CD4-positive, alpha-beta T cell treated with Interleukin-12 subunit alpha and Interleukin-12 subunit beta, for 1 hour (primary cell): ENCODE measurements around the gene CENPU.
"Not testable (repeated sequence)": the region's sequence is repeated elsewhere in the genome, so short reads cannot be mapped to it uniquely, and the experiment has no call there.

Experiments
- DNase-seq: peaks from one replicate; pipeline ENCODE4 v3.0.0-alpha.2; 2020

The CENPU gene

DNA sequence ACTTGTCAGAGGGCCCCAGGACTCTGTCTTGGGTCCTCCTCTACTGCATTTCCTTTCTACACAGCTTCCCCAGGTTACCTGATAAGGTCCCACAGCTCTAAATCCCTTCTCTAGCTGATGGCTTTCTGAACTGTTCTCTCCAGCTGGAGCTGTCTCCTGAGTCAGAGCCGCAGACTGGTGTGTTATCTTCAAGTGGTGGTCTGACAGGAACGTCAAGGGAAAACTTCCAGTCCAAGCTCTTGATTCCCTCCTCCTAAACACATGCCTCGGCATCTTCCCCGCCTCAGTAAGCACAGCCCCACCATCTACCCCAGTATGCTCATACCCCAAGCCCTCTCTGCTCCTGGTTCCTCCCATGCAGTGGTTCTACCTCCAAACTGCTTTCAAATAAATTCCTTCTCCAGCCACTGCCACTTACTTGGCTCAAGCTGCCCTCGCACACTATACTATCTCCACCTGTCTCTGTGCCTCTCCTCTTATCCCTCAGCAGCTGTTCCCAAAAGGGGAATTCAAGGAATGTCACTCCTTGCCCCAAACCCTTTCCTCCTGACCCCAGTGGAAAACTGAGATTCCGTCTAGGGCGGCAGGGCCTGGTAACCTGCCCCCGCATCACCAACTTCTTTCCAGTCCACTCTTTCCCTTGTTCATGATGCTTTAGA, 17.2 kb upstream of the CENPU start:
- no peak for DNase-seq

DNA sequence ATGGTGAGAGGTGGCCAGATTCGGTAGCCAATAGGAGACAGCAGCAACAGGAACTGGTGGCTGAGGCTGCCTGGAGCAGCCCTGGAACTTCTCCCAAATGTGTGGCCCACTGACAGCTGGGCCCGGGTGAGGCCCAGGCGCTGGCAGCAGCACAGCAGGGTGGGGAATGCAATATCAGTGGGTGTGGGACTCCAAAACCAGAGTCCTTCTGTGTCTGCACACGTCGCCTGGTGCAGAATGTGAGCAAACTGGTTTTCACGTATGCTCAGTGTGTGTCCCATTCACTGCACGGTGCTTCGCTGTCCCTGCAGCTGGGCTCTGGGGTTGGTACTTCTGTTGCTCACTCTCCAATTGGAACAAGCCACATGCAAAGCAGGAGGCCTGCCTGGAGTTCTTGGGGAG, 14.4 kb upstream of the CENPU start:
- DNase-seq = no peak

DNA sequence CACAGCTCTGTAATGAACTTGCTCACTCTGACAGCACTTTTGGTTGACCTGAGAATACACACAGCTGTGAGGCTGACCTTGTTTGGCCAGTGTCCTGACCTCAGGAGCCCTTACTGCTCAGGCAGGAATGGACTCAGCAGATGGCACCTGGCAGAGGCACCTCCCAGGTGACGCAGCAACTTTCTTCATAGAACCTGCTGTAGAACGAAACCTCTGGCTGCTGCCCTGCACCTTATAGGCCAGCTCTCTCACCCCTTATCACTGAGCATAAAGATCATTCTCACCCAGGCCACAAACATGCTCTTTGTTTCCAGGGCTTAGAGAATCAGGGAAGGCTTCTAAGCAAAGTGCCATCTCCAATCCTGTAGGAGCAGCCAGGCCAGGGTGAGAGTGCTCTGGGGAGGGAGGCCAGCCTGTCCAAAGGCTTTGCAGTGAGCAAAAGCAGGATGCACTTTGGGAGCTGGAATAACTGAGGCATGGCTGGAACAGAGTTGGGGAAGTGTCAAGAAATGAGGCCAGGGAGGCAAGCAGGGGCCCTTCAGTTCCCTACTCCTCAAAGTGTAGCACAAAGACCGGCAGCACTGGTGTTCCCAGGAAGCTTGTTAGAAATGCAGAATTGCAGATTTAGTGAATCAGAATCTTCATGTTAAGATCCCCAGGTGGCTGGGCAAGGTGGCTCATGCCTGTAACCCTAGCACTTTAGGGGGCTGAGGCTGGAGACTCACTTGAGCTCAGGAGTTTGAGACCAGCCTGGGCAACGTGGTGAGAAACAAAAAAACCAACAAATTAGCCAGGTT, 13.3 kb upstream of the CENPU start:
- no peak for DNase-seq

DNA sequence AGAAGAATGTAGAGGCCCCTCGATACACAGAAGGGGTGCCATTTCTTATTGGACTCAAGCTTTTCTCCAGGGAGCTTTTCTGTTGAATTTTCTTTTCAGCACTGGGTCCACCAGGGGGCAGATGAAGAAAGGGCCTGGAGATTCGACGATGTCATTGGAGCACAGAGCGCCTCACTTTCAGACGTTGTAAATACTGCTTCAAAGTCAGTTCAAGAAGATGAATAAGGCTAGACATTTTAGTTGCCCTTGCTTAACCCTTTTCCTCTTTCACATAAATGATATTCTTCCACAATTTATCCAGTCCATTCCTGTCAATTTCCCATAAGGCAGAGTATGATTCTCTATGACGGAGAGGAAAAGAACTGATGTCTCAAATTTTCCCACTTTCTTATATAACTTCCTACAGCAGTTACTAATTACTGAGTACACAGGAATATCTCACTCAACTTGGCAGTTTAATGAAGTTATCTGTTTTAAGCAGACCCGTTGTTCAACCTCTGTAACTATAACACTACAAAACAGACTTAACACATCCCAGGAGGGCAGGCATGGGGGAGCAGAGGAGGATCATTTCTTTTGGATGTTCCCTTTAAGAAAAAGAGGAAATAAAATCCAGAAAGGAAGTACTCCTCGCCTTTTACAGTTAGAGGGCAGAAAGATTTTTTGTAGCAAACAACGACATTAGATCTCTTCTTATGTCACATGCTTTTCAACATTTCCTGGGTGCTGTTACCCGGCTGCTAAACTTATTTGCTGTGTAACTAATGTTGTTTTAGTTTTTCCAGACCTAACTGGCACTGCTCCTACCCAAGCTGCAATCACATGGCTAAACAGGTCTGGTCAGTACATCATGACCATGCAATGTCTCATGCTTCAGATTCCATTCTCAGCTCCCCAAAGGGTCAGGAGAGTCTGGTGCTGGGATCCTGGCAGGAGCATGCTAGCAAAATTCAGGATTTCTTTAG, 12.2 kb upstream of the CENPU start:
- peak; percentile 70 for DNase-seq

DNA sequence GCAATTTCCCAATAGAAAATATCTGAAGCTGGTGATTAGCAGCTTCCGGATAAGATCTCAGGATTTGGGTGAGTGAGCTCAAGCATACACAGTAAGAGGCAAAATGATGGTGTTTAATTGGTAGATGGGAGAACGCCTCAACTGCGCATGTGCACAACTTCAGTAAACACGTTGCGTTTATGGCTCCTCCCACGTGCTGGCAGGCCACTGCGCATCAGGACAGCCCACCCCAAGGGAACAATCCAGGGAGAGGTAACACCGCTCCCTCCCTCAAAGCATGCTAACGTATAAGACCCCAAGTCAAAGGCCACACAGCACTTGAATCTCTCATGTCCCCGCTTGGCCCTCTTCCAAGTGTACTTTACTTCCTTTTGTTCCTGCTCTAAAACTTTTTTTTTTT, 10.3 kb upstream of the CENPU start:
- no peak for DNase-seq

DNA sequence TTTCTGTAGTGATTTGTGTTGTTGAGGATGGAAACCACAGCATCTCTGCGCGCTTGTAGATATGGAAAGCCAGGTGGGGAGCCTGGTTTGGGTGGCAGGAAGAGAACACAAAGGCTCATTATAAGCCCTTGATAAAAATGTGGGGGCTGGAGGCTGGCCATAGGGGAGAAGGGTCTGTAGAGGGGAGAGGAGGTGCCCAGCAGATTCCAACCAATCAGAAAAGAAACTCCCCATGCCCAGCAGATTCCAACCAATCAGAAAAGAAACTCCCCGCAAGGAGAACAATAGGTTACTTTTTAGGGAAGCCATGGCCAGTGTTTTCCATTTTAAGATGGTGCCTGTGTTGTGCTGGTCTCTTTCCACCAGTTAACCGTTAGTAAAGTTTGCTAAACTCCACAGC, 9.8 kb upstream of the CENPU start:
- no peak for DNase-seq

DNA sequence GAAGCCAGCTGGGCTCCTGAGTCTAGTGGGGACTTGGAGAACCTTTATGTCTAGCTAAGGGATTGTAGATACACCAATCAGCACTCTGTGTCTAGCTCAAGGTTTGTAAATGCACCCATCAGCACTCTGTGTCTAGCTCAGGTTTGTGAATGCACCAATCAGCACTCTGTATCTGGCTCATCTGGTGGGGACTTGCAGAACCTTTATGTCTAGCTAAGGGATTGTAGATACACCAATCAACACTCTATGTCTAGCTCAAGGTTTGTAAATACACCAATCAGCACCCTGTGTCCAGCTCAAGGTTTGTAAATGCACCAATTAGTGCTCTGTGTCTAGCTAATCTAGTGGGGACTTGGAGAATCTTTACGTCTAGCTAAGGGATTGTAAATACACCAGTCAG, 7.8 kb upstream of the CENPU start:
- not testable (repeated sequence) for DNase-seq

DNA sequence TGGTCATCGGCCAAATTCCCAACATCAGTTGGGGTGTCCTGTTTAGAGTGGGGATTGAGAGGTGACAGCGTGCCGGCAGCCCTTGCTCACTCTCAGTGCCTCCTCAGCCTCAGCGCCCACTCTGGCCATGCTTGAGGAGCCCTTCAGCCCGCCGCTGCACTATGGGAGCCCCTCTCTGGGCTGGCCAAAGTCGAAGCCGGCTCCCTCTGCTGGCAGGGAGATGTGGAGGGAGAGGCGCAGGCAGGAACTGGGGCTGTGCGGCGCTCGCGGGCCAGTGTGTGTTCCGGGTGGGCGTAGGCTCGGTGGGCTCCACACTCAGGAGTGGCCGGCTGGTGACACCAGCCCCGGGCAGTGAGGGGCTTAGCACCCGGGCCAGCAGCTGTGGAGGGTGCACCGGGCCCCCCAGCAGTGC, 7.1 kb upstream of the CENPU start:
- DNase-seq = no peak

DNA sequence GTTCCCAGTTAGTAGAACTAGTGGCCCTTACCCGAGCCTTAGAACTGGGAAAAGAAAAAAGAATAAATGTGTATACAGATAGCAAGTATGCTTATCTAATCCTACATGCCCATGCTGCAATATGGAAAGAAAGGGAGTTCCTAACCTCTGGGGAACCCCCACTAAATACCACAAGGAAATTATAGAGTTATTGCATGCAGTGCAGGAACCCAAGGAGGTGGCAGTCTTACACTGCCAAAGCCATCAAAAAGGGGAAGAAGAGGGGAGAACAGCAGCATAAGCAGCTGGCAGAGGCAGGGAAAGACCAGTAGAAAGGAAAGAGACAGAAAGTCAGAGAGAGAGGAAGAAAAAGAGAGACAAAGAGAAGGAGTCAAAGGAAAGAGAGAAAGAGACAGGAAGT, 5.7 kb upstream of the CENPU start:
- DNase-seq = not testable (repeated sequence)

DNA sequence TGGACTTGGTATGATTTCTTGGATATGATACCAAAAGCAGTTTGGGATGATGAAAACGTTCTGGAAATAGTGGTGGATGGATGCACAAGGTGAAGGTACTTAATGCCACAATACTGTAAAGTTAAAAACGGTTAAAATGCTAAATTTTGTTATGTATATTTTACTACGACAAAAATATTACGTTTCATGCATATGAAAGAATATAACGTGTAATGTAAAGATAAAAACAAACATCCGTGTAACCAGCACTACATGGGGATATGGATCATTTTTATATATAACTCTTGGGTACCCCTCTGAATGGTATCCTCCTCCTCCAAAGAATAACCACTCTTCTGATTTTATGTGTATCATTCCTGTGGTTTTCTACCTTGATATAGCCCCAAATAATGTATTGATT, 862 bp upstream of the CENPU start:
- DNase-seq = no peak

DNA sequence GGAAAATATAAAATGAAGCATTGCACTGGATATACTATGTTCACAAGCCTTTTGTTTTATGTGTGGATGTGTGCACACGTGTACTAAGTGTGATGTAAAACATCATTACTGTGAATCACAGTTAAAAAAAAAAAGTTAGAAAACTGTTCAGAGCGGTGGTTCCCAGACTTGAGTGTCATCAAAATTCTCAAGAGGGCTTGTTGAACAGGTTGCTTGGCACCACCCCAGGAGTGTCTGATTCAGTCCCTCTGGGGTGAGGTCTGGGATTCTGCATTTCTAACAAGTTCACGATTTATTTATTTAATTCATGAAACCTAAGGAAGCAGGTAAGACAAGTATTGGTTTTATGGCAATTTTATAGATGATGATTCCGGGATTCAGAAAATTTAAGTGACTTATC, 1.8 kb downstream of the CENPU start:
- no peak for DNase-seq

DNA sequence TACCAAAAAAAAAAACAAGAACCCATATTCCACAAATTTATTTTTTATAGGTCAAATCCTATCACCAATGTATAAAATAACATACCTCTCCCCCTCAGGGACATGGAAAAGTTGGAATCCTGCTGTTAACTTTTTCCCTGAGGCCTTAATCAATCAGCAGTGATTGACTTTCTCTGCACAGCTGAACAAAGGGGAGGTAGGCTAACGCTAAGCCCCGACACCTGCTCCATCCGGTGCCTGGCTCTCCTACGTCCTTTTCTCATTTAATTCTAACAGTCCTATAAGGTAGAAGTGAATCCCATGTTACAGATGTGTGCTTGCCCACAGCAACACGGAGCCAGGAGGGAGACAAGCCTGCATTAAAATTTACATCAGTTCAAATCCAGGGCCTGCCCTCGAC, 2.8 kb downstream of the CENPU start:
- no peak for DNase-seq

DNA sequence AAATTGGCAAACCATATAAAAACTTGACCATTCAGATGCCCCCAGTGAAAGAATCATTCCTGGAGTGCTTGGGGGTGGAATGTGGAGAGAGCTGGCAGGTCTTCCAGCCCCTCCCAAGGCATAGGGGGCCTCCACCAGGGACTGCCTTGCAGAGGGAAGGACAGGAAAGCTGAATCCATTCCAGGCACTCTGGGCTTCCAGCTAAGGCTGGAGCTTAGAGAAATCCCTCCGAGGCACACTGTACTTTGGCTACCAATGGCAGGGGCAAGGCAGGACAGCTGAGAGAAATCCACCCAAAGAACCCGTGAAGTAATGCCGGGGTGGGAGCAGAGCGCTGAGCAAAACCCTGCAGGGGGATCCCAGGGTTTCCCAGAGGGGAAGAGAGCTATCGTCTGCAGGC, 4.0 kb downstream of the CENPU start:
- no peak for DNase-seq

DNA sequence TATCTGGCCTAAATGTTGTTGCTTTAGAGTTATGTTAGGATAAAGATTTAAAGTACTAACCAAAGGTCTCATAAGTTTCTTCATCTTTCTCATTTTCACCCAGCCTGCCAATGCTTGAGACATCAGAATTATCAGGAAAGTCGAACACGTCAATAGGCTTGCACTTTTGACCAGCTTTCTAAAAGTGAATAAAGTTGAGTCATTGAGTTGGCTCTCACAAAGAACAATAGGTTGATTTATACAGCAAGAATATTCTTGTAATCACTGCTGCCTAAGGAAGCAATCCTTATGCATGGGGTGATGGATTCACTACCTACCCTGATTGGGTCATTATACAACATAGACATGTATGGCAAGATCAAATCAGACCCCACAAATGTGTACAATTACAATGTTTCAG, 5.0 kb downstream of the CENPU start:
- no peak for DNase-seq

DNA sequence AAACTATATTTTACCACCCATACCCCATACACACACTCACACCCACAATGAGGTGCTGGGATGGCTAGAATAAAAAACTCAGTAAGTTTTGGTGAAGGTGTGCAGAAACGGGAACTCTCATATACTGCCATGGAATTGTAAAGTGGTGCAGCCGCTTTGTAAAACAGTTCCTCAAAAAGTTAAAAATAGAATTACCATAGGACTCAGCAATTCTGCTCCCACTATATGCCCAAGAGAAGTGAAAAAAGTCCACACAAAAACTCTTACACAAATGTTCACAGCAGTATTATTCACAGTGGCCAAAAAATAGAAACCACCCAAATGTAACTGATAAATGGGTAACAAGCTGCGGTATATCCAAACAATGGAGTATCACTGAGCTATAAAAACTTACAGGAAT, 6.5 kb downstream of the CENPU start:
- DNase-seq = no peak

DNA sequence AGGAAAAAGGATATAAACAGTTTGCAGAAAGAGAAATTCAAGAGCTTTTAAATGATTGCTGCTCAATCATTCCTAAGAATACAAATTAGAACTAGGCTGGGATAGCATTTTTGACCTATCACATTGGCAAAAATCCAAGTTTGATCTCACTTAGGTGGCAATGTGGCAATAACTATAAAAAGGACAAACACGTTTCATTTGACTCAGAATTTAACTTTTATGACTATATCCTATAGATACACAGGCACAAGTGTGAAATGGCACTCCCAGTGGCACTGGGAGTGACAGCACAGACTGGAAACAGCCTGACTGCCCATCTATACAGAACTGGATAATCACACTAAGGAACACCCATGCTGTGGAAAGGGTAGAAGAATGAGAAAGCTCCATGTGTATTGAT, 11.1 kb downstream of the CENPU start:
- no peak for DNase-seq

DNA sequence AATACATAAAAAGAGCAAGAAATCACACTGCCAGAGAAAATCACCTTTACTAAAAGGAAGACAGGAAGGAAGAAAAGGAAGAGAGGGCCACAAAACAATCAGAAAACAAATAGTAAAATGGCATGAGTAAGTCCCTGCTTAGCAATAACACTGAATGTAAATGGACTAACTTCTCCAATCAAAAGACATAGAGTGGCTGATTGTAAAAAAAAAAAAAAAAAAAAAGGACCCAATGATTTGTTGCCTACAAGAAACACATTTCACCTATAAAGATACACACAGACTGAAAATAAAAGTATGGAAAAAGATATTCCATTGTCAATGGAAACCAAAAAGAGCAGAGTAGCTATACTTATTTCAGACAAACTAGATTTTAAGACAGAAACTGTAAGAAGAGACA, 12.6 kb downstream of the CENPU start:
- DNase-seq = no peak

DNA sequence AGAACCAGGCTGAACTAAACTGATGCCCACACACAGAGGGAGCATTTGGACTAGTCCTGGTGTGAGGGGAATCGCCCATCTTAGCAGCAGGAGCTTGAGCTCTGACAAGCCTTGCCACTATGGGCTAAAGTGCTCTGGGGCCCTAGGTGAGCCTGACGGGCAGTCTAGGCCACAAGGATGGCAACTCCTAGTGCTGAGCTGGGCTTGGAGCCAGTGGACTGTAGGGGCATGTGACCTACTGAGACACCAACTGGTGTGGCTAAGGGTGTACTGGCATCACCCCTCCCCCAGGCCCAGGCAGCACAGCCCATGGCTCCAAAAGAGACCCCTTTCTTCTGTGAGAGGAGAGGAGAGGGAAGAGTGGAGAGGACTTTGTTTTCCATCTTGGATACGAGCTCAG, 14.5 kb downstream of the CENPU start:
- no peak for DNase-seq

DNA sequence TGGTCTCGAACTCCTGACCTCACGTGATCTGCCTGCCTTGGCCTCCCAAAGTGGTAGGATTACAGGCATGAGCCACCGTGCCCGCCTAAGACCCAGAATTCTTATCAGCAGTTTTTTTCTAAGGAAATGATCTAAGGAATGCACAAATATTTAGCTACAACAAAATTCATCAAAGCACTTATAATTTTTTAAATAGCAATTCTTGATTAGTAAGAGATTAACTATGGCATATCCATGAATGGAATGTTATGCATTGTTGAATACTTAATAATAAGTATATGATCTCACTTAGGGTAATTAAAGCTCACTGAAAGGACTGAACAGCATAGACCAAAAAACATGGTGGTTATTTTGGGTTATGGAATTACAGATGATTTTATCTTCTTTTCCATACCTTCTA, 18.4 kb downstream of the CENPU start:
- no peak for DNase-seq

DNA sequence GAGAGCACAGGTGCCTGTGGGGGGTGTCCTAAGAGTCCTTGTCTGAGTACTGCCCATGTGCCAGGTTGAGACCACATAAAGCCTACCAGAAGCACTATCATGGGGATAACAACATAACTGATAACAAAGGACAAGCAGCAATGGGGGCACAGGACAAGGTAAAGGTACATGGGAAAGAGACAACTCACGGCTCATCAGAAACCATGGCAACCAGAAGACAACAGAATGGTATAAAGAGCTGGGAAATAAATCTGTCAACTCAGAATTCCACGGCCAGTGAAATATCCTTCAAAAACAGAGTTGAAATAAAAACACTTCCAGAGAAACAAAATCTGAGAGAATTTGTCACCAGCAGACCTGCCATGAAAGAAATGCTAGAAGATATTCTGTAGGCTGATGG, 20.0 kb downstream of the CENPU start:
- no peak for DNase-seq

DNA sequence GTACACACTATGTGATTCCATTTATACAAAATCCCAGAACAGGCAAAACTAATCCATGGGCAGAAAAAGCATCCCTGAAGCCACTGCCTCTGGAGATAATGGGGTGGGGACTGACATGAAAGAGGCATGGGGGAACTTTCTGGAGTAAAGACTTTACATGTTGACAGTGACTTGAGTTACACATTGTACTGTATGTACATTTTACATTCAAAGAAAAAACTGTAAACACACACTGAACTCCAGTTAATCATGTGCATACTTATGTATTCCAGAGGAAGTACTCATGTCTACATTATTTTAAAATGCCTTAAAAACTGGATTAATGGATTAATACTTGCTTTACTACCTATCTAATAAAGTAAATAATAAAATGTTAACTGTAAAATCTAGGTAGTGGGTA, 21.6 kb downstream of the CENPU start:
- no peak for DNase-seq

DNA sequence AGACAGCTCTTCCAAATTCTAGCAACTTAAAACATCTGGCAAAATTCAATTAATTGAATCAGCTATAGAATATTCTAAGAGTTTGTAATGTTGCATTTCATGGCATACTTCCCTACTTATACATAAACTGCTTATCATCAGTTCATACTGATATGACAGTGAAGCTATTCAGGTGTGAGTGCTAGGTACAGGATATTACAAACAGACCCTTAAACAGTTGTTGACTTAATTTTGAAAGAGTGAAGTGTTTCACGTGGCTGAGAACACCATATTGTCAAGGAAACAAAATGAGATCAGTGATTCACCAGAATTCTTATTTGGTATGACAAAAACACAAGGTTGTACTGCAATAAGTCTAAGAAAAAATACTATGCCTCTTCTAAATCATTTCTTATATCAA, 27.4 kb downstream of the CENPU start:
- DNase-seq = no peak

DNA sequence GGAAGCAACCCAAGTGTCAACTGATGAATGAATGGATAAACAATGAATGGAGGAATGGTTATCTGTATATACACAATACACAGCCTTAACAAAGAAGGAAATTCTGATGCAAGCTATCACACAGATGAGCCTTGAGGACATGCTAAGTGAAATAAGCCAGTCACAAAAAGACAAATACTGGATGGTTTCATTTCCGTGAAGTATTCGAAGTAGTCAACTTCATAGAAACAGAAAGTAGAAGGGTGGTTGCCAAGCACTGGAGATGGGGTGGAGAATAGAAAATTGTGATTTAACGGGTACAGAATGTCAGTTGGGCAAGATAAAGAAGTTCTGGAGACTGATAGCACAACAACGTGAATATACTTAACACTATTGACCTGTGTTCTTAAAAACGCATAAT, 28.2 kb downstream of the CENPU start:
- peak; percentile 7 for DNase-seq

DNA sequence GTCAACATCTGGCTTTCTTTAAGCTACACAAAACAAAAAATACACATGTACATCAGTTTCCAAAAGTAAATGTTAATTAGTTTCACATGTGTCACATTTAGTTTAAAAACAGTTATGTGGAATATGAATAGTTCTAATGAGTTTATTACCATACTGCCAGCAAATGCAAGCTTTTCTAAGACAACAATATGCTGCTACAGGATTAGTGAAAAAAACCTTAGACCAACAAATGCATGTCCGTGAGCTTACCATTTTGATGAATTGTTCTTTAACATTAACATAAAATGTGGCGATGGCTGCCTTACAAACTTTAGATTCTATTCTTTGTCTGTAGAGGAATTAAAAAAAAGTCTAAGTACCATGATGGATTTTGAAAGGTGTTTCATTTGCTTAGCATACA, 31.8 kb downstream of the CENPU start:
- no peak for DNase-seq
